PC-9 (cell line): ENCODE measurements around the gene VDAC1. TPM values are rescaled to one million over a fixed set of nuclear protein-coding genes. Genes with fewer than 3 reads are reported as not detected.
A peak's percentile ranks its signal among the peaks of the same experiment; 100 is the strongest.

Source experiments
- BruUV-seq: library from RNA; stranded (reverse); fragments of 400-500 nt; replicated peaks from 2 replicates; lab custom pipeline; 2021; lab: Mats Ljungman, UMichigan
- CTCF ChIA-PET: fragments of 300-600 bp; sonication (Branson Sonifier 250); formaldehyde crosslinking; loops from one replicate; lab custom pipeline; 2022; ENCODE audit warnings: antibody characterized with exemption; lab: Charles Lee
- POLR2A ChIA-PET: fragments of 300-600 bp; sonication (Branson Sonifier 250); formaldehyde crosslinking; loops from one replicate; lab custom pipeline; 2022; ENCODE audit warnings: antibody characterized with exemption; ENCODE audit not compliant: unreplicated experiment; lab: Charles Lee
- DNase-seq, 2 experiments: peaks; one replicate each; pipeline versions ENCODE4 v3.0.0 to v3.0.0-alpha.2; 2015 to 2022; ENCODE audit warnings: mixed read lengths in 1 of 2
- H2AFZ ChIP-seq: fragments of 200-600 bp; sonication (generic); 2 replicates; pipeline ENCODE4 v1.8.1; 2017; ENCODE audit warnings: antibody characterized with exemption
- H3F3A ChIP-seq: fragments of 200-600 bp; sonication (generic); 2 replicates; pipeline ENCODE4 v1.8.1; 2017; ENCODE audit warnings: antibody characterized with exemption, mild to moderate bottlenecking, low read depth; ENCODE audit not compliant: insufficient read depth
- H3K27ac ChIP-seq: fragments of 200-600 bp; sonication (generic); 2 replicates; pipeline ENCODE4 v1.6.1; 2016; ENCODE audit warnings: mixed run types
- H3K27me3 ChIP-seq: fragments of 200-600 bp; sonication (generic); 2 replicates; pipeline ENCODE4 v1.6.1; 2016; ENCODE audit warnings: low read depth, mixed run types; ENCODE audit not compliant: insufficient read depth
- H3K36me3 ChIP-seq: fragments of 200-600 bp; sonication (generic); 2 replicates; pipeline ENCODE4 v1.6.1; 2016; ENCODE audit warnings: low read depth, mixed run types
- H3K4me1 ChIP-seq: fragments of 200-600 bp; sonication (generic); replicated peaks from 2 replicates; pipeline ENCODE4 v1.6.1; 2016; ENCODE audit warnings: mixed run types; ENCODE audit not compliant: insufficient read depth
- H3K4me2 ChIP-seq: fragments of 200-600 bp; sonication (generic); 2 replicates; pipeline ENCODE4 v1.6.1; 2017; ENCODE audit warnings: mixed run types
- H3K4me3 ChIP-seq: fragments of 200-600 bp; sonication (generic); 2 replicates; pipeline ENCODE4 v1.6.1; 2016; ENCODE audit warnings: mixed run types
- H3K79me2 ChIP-seq: fragments of 200-600 bp; sonication (generic); 2 replicates; pipeline ENCODE4 v1.6.1; 2017; ENCODE audit warnings: low read depth, mixed run types
- H3K9me2 ChIP-seq: fragments of 200-600 bp; sonication (generic); 2 replicates; pipeline ENCODE4 v1.8.1; 2017; ENCODE audit warnings: mild to moderate bottlenecking; ENCODE audit not compliant: insufficient read depth
- H3K9me3 ChIP-seq: fragments of 200-600 bp; sonication (generic); 2 replicates; pipeline ENCODE4 v1.8.1; 2016; ENCODE audit warnings: low read depth; ENCODE audit not compliant: insufficient read depth
- H4K20me1 ChIP-seq: fragments of 200-600 bp; sonication (generic); 2 replicates; pipeline ENCODE4 v1.8.1; 2017; ENCODE audit not compliant: insufficient read depth
- CTCF ChIP-seq: fragments of 200-600 bp; sonication (generic); conservative IDR thresholded peaks from 2 replicates; pipeline ENCODE4 v1.6.1; 2017; ENCODE audit warnings: mixed run types, antibody characterized with exemption, mild to moderate bottlenecking, moderate library complexity
- EZH2 ChIP-seq: fragments of 200-600 bp; sonication (generic); IDR thresholded peaks from 2 replicates; pipeline ENCODE4 v1.8.0; 2017; ENCODE audit warnings: antibody characterized with exemption, low read depth
- intact Hi-C: fragments of 100-400 bp; cut with micrococcal nuclease; formaldehyde crosslinking; loops from one replicate; pipeline ENCODE4 v1.10.0; 2022; ENCODE audit not compliant: unreplicated experiment
- total RNA-seq: library from RNA; stranded (reverse); gene quantifications from 2 replicates; pipeline ENCODE4 v1.2.3, GENCODE V29; 2021

The VDAC1 gene
- total RNA-seq, 1 experiment from 2014 or later, result 228 TPM

GRCh38 chr5:133928587-133929393 lies 76.0 kb downstream of the VDAC1 start:
- Histone ChIP-seq H2AFZ (no peak overlapping the region), H3K4me3 (no peak overlapping the region), H3K4me1 (peaks cover 50% of the 10 kb centered on the region), H3K27ac (no peak overlapping the region), H3K9me3 (no peaks in the 10 kb centered on the region), H3K36me3 (no peaks in the 10 kb centered on the region), H3F3A (no peaks in the 10 kb centered on the region; the same call in 1 of the 2 replicates), H3K27me3 (no peaks in the 10 kb centered on the region), H3K9me2 (no peaks in the 10 kb centered on the region), H4K20me1 (no peaks in the 10 kb centered on the region), H3K4me2 (no peak overlapping the region), H3K79me2 (no peaks in the 10 kb centered on the region)
- intact Hi-C loops, result no loop called here
- BruUV-seq, result no TSS peak
- TF ChIP-seq EZH2, result no peak
- no peak for TF ChIP-seq CTCF
- ChIA-PET POLR2A (interaction anchor here (0.8 kb wide), 1 partner anchor 320 kb away, joined by 3 read pairs; no protein-coding TSS in a partner anchor), CTCF (no interaction called here)
- no peak for DNase-seq

- H3F3A ChIP-seq, result no peaks in the 10 kb centered on the region; the same call in 1 of the 2 replicates
- H3K4me1 ChIP-seq, result peaks cover 44% of the 10 kb centered on the region
- H4K20me1 ChIP-seq, result no peaks in the 10 kb centered on the region
- ChIA-PET CTCF (no interaction called here), POLR2A (no interaction called here)
- no peak overlapping the region for H3K4me3 ChIP-seq
- TF ChIP-seq EZH2 (no peak), CTCF (no peak)
- no TSS peak for BruUV-seq
- no peaks in the 10 kb centered on the region for H3K79me2 ChIP-seq
- H3K9me3 ChIP-seq, result no peaks in the 10 kb centered on the region
- DNase-seq, result no peak
- H3K4me2 ChIP-seq, result peak overlapping the region; percentile 8; the same call in 1 of the 2 replicates
- H3K9me2 ChIP-seq, result no peaks in the 10 kb centered on the region
- no peak overlapping the region for H2AFZ ChIP-seq
- no peaks in the 10 kb centered on the region for H3K36me3 ChIP-seq
- peak overlapping the region; percentile 9; the same call in 1 of the 2 replicates for H3K27ac ChIP-seq
- intact Hi-C loops, result no loop called here
- H3K27me3 ChIP-seq, result no peaks in the 10 kb centered on the region
Measured at GRCh38 chr5:133927300-133928180, 77.2 kb downstream of the VDAC1 start.

- BruUV-seq, result no TSS peak
- Histone ChIP-seq H3K27ac (peak overlapping the region; percentile 59), H3F3A (no peaks in the 10 kb centered on the region; the same call in 1 of the 2 replicates), H3K9me2 (no peaks in the 10 kb centered on the region), H3K4me1 (peaks cover 51% of the 10 kb centered on the region), H4K20me1 (no peaks in the 10 kb centered on the region), H3K9me3 (no peaks in the 10 kb centered on the region), H3K4me2 (peak overlapping the region; percentile 12; the same call in 1 of the 2 replicates), H3K79me2 (no peaks in the 10 kb centered on the region), H3K27me3 (no peaks in the 10 kb centered on the region), H2AFZ (0 out of 2 replicates have a peak overlapping the region, but pooled peaks have one; percentile 44), H3K36me3 (no peaks in the 10 kb centered on the region), H3K4me3 (no peak overlapping the region)
- no peak for DNase-seq
- TF ChIP-seq CTCF (no peak), EZH2 (no peak)
- intact Hi-C loops, result no loop called here
- POLR2A ChIA-PET, result no interaction called here
- CTCF ChIA-PET, result no interaction called here
Measured at GRCh38 chr5:133926489-133927299, 78.1 kb downstream of the VDAC1 start.
